PC-3 (cell line): ENCODE measurements around the gene CACNG1. TPM values are rescaled to one million over a fixed set of nuclear protein-coding genes. Genes with fewer than 3 reads are reported as not detected.

ENCODE experiments used
- ATAC-seq: fragments of 200-7000 bp; cut with Tn5 transposase; 2 replicates; pipeline ENCODE4 v1.9.1; 2020; ENCODE audit warnings: mild to moderate bottlenecking, moderate library complexity
- BruUV-seq: library from RNA; stranded (reverse); fragments of 400-500 nt; replicated peaks from 2 replicates; lab custom pipeline; 2021; lab: Mats Ljungman, UMichigan
- CTCF ChIA-PET: fragments of 300-600 bp; sonication (Branson Sonifier 250); formaldehyde crosslinking; loops from one replicate; lab custom pipeline; 2022; ENCODE audit warnings: antibody characterized with exemption; lab: Charles Lee
- POLR2A ChIA-PET: fragments of 300-600 bp; sonication (Branson Sonifier 250); formaldehyde crosslinking; loops from one replicate; lab custom pipeline; 2022; ENCODE audit warnings: antibody characterized with exemption; ENCODE audit not compliant: unreplicated experiment; lab: Charles Lee
- DNase-seq: peaks from one replicate; pipeline ENCODE4 v3.0.0-alpha.2; 2015
- H2AFZ ChIP-seq: fragments of 300-600 bp; sonication (generic); 2 replicates; pipeline ENCODE4 v1.6.0; 2016; ENCODE audit warnings: antibody characterized with exemption, low read length
- H3F3A ChIP-seq: fragments of 300-600 bp; sonication (generic); one replicate; pipeline ENCODE4 v1.6.0; 2017; ENCODE audit warnings: antibody characterized with exemption, low read length, control low read depth, mild to moderate bottlenecking; ENCODE audit not compliant: unreplicated experiment
- H3K27ac ChIP-seq: fragments of 300-600 bp; sonication (generic); 2 replicates; pipeline ENCODE4 v1.5.1; 2016; ENCODE audit warnings: mild to moderate bottlenecking, low read length
- H3K27me3 ChIP-seq: fragments of 300-600 bp; sonication (generic); 2 replicates; pipeline ENCODE4 v1.6.1; 2016; ENCODE audit warnings: low read length, mixed read lengths
- H3K36me3 ChIP-seq: fragments of 300-600 bp; sonication (generic); 2 replicates; pipeline ENCODE4 v1.6.1; 2016; ENCODE audit warnings: low read depth, mixed run types, low read length, mixed read lengths
- H3K4me1 ChIP-seq: fragments of 300-600 bp; sonication (generic); 2 replicates; pipeline ENCODE4 v1.5.1; 2016; ENCODE audit warnings: low read length; ENCODE audit not compliant: insufficient read depth
- H3K4me2 ChIP-seq: fragments of 300-600 bp; sonication (generic); 2 replicates; pipeline ENCODE4 v1.6.0; 2016; ENCODE audit warnings: low read length
- H3K4me3 ChIP-seq: fragments of 300-600 bp; sonication (generic); 2 replicates; pipeline ENCODE4 v1.5.1; 2016; ENCODE audit warnings: mild to moderate bottlenecking, low read length, mixed read lengths
- H3K79me2 ChIP-seq: fragments of 300-600 bp; sonication (generic); 2 replicates; pipeline ENCODE4 v1.6.1; 2017; ENCODE audit warnings: low read length, mixed read lengths
- H3K9ac ChIP-seq: fragments of 300-600 bp; sonication (generic); 2 replicates; pipeline ENCODE4 v1.6.0; 2016; ENCODE audit warnings: mild to moderate bottlenecking, low read length
- H3K9me2 ChIP-seq: fragments of 300-600 bp; sonication (generic); replicated peaks from 2 replicates; pipeline ENCODE4 v1.6.1; 2016; ENCODE audit warnings: mixed run types, low read length, mixed read lengths
- H3K9me3 ChIP-seq: fragments of 300-600 bp; sonication (generic); 2 replicates; pipeline ENCODE4 v1.6.1; 2016; ENCODE audit warnings: low read length, mixed read lengths
- H4K20me1 ChIP-seq: fragments of 300-600 bp; sonication (generic); 2 replicates; pipeline ENCODE4 v1.6.1; 2016; ENCODE audit warnings: low read length, mixed read lengths
- CTCF ChIP-seq: fragments of 300-600 bp; sonication (generic); conservative IDR thresholded peaks from 2 replicates; pipeline ENCODE4 v1.5.1; 2017; ENCODE audit warnings: antibody characterized with exemption, low read depth, mild to moderate bottlenecking, low read length
- EZH2 ChIP-seq: fragments of 300-600 bp; sonication (generic); IDR thresholded peaks from one replicate; pipeline ENCODE4 v1.6.1; 2017; ENCODE audit warnings: antibody characterized with exemption, mild to moderate bottlenecking, low read length; ENCODE audit not compliant: unreplicated experiment
- EZH2phosphoT487 ChIP-seq: fragments of 300-600 bp; sonication (generic); IDR thresholded peaks from 2 replicates; pipeline ENCODE4 v1.6.1; 2018; ENCODE audit warnings: mild to moderate bottlenecking, antibody characterized with exemption, low read length, borderline replicate concordance
- intact Hi-C: fragments of 100-400 bp; cut with micrococcal nuclease; formaldehyde crosslinking; loops from 2 replicates; pipeline ENCODE4 v1.9.0; 2023
- total RNA-seq: library from RNA; depleted of rRNA; stranded (reverse); fragments of >200 nt; gene quantifications from 2 replicates; pipeline ENCODE4 v1.2.3, GENCODE V29; 2014

The CACNG1 gene
- total RNA-seq, 1 experiment from 2014 or later = not detected

DNA sequence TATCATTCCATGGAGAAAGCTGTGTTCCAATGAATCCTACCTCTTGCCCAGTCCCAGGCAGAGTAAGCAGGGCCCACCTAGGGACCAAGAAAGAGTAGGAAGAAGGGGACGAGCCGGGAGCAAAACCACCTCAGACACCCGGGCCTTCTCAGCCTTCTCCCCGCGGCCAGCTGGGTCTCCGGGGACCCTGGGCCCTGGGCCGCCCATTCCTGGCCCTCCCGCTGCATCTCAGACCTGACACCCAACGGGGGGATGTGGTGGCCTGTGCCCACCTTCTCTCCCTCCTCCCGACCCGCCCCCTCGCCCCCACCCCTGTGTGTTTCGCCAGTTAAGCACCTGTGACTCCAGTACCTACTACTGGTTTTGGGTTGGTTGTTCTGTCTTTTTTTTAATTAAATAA lies 11.4 kb upstream of the CACNG1 start:
- DNase-seq (no peak), ATAC-seq (no peak)
- Histone ChIP-seq H3K9me3 (no peaks in the 10 kb centered on the region), H3K27ac (no peak overlapping the region), H2AFZ (no peak overlapping the region), H3K4me3 (no peak overlapping the region), H3K27me3 (peaks cover 3% of the 10 kb centered on the region; the same call in 1 of the 2 replicates), H3K36me3 (no peaks in the 10 kb centered on the region), H4K20me1 (no peaks in the 10 kb centered on the region), H3F3A (no peaks in the 10 kb centered on the region), H3K4me1 (no peaks in the 10 kb centered on the region), H3K79me2 (no peaks in the 10 kb centered on the region), H3K9ac (no peak overlapping the region), H3K4me2 (no peak overlapping the region), H3K9me2 (no peaks in the 10 kb centered on the region; the same call in 1 of the 2 replicates)
- POLR2A ChIA-PET = no interaction called here
- CTCF ChIA-PET = no interaction called here
- intact Hi-C loops = no loop called here
- no TSS peak for BruUV-seq
- TF ChIP-seq EZH2phosphoT487 = no peak
- TF ChIP-seq EZH2 = no peak
- TF ChIP-seq CTCF = no peak

DNA sequence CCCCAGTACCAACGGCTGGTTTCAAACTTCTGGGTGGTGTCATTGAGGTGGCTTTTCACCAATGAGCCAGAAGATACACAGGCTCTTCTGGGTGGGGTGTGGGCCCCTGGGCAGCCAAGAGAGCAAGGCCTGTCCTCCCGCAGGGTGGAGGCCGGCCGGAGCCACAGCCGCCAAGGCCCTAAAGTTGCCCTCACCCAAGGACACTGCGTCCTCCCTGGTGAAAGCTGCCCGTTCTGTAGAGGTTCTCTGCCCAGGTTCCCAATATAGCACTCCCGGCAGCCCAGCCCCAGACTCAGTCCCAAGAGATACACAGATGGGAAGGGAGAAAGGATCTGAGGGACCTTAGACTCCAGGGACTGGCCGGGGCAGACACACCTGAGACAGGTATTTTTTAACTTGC lies 10.7 kb upstream of the CACNG1 start:
- Histone ChIP-seq H3K9ac (no peak overlapping the region), H3K9me3 (no peaks in the 10 kb centered on the region), H3K4me1 (no peaks in the 10 kb centered on the region), H4K20me1 (no peaks in the 10 kb centered on the region), H3K4me2 (no peak overlapping the region), H3K27ac (no peak overlapping the region), H2AFZ (no peak overlapping the region), H3K9me2 (no peaks in the 10 kb centered on the region; the same call in 1 of the 2 replicates), H3K27me3 (peaks cover 3% of the 10 kb centered on the region; the same call in 1 of the 2 replicates), H3K36me3 (no peaks in the 10 kb centered on the region), H3K79me2 (no peaks in the 10 kb centered on the region), H3K4me3 (no peak overlapping the region), H3F3A (no peaks in the 10 kb centered on the region)
- ChIA-PET POLR2A (no interaction called here), CTCF (no interaction called here)
- TF ChIP-seq EZH2phosphoT487 = no peak
- TF ChIP-seq EZH2 = no peak
- no peak for TF ChIP-seq CTCF
- no peak for ATAC-seq
- DNase-seq = no peak
- BruUV-seq = no TSS peak
- intact Hi-C loops = no loop called here

DNA sequence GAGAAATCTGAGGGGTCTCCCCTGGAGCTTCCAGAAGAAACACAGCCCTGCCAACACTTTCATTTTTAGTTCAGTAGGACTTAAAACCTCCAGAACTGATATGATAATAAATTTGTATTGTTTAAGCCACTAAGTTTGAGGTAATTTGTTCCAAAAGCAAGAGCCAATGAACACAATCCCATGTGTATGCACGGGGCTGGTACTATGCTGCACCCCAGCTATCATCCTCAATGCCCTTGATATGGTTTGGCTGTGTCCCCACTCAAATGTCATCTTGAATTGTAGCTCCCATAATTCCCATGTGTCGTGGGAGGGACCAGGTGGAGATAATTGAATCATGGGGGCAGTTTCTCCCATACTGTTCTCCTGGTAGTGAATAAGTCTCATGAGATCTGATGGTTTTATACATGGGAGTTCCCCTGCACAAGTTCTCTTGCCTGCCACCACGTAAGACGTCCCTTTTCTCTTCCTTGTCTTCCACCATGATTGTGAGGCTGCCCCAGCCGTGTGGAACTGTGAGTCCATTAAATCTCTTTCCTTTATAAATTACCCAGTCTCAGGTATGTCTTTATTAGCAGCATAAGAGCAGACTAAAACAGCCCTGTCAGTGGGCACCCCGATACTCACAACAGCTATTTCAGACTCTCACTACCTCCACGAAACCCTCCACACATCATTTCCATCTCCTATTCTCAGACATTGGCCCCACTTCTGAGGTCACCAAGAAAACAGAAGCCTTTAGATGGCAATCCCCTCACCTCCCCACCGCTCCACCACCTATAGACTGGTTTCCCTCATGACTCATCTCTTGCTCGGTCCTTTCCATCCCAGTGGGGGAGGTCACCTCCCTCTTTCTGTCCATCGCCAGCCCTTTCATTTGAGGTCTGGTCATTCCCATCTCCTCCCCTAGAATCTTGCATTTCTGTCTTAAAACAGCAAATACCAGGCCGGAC lies 8.9 kb upstream of the CACNG1 start:
- TF ChIP-seq EZH2 (no peak), EZH2phosphoT487 (no peak), CTCF (no peak)
- intact Hi-C loops = no loop called here
- no peaks in the 10 kb centered on the region for H3K36me3 ChIP-seq
- no peaks in the 10 kb centered on the region for H3K4me1 ChIP-seq
- H3K9ac ChIP-seq = no peak overlapping the region
- H3K4me3 ChIP-seq = no peak overlapping the region
- ChIA-PET CTCF (no interaction called here), POLR2A (no interaction called here)
- no peak overlapping the region for H3K4me2 ChIP-seq
- H2AFZ ChIP-seq = no peak overlapping the region
- H3K9me2 ChIP-seq = no peaks in the 10 kb centered on the region; the same call in 1 of the 2 replicates
- no peaks in the 10 kb centered on the region for H3K79me2 ChIP-seq
- H3F3A ChIP-seq = no peaks in the 10 kb centered on the region
- DNase-seq (no peak), ATAC-seq (no peak)
- no peak overlapping the region for H3K27ac ChIP-seq
- no peaks in the 10 kb centered on the region for H3K9me3 ChIP-seq
- BruUV-seq = no TSS peak
- peaks cover 3% of the 10 kb centered on the region; the same call in 1 of the 2 replicates for H3K27me3 ChIP-seq
- no peaks in the 10 kb centered on the region for H4K20me1 ChIP-seq
